Measurements from ENCODE around the gene PTPMT1.

The PTPMT1 gene

GRCh38 chr11:47586098-47586855 is 20.9 kb downstream of the PTPMT1 start, which contains the start of gene FAM180B:
Gene FAM180B, plus strand, starts transcription at chr11:47586678. Its CDS starts 91 bp downstream, at chr11:47586769.
- DNase-seq, result no peak

DNA sequence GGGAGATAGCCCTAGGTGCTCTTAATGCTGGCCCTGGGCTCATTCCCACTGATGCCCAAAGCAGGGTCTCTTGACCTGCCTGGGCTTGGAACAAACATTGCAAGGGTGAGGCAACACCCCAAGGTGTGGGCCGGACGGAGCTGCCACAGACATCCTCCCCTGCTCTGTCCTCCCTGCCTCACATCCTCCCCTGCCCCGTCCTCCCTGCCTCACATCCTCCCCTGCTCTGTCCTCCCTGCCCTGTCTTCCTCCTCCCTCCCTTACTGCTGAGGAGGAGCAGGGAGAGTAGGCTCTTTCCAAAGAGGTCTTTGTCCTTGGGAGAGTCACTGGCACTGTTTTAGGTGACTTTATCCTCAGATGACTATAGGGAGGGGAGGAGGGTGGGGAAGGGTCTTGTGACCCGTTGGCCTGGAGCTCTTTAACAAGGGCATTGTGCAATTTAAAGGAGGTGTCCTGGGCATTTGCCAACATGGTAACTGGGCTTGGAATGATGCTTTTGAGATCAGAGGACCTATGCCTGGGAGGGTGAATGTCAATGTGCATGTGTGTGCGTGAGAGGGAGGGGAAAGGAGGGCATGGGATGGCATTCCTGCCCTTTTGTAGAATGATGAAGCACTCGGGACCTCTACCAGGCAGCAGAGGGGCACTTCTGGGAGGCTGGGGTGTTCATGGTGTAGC is 21.8 kb downstream of the PTPMT1 start:
- DNase-seq, result no peak

GRCh38 chr11:47587723-47588326 is 22.4 kb downstream of the PTPMT1 start:
- no peak for DNase-seq

- DNase-seq, result no peak
Measured at GRCh38 chr11:47589118-47589517, 23.7 kb downstream of the PTPMT1 start.

- DNase-seq, result no peak
Measured at GRCh38 chr11:47589584-47589976, 24.2 kb downstream of the PTPMT1 start.

DNA sequence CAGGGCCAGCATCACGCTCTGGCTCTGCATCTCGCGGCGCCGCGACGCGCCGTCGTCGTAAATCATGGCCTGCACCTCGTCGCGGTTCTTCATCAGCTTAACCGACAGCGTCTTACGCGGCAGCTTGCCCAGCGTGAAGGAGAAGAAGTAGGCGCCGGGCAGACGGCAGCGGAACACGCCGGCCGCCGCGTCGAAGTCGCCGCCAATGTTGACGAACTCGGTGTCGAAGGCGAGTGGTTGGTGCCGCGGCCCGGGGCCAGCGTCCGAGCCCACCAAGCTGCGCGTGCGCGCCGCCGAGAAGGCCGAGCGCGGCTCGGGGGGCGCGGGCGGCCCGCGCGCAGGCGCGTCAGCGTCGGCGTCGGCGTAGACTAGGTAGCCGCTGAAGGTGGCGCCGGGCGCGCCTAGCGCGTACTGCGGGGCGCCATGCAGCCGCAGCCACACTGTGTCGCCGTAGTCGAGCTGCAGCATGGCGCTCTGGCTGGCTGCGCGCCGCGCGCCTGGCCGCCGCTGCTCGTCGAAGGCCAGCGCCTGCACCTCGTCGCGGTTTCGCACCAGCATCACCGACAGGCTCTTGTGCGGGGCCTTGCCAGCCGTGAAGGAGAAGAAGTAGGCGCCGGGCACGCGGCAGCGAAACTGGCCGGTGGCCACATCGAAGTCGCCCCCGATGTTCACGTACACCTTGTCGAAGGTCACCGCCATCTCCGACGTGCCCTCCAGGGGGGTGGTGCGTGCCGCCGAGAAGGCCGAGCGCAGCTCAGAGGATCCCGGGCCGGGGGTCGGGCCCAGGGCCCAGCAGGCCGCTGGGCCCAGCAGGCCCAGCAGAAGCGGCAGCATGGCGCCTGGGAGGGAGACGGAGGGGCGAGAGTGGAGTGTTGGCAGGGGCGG is 24.8 kb downstream of the PTPMT1 start:
- DNase-seq, result no peak

- no peak for DNase-seq
Measured at GRCh38 chr11:47591764-47592163, 26.4 kb downstream of the PTPMT1 start.

DNA sequence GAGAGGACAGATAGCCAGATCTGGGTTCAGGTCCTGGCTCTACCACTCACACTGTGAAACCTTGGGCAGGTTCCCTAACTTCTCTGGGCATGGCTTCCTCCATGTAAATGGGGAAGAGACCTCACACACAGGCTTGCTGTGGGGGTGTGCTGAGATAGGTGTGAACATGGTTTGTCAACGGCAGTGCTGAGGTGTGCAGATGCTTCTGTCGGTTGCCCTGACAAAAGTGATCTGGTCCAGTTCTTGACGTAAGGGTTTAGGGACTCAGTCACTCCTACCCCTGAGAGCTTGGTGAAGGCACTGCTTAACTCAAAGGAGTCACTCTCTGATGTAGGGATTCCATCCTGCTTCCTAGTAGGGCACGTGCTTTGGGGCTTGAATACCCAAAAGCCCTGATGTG is 26.9 kb downstream of the PTPMT1 start:
- no peak for DNase-seq

- no peak for DNase-seq
Measured at GRCh38 chr11:47592970-47593369, 27.6 kb downstream of the PTPMT1 start.

- DNase-seq, result peak in 1 of 3 experiments; percentile 33
Measured at GRCh38 chr11:47593492-47593933, 28.1 kb downstream of the PTPMT1 start.

DNA sequence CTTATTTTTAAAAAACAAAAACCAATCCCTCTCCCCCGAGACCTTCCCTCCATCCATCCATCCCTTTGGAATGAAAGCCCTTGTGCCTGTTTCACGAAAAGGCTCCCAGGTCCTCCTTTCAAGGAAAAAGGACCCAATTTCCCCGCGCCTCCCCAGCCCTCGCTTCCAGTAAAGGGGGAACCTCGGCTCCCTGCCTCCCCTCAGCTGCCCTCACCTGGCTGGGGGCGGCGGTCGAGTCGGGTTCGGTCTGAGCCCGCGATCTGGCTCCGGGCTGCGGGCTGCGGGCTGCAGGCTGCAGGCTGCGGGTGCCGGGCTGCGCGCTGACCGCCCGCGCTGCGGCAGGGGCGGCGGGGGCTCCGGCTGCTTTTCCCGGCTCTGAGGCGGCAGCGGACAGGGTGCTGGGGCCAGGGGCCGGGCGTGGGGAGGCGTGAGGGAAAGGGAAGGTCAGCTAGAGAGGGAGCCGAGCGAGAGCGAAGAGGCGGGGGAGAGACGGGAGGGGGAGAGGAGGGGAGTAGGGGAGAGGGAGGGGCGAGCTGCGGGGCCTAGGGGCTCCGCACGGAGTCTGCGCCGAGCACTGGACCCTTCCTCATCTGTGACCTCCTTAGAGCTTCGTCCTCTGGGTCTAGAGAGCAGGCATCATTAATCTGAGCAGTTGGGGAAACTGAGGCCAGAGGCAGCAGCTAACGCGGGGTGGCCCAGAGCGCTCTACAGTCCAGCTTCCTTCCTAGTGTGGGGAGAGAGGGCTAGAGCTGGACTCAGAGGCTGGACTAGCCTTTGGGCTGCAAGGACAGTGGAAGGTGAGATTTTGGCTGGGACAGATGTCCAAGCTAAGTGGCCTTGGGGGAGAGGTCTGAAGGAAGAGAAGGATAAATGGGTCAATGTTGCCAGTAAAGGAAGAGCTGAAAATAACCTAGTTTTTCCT is 28.8 kb downstream of the PTPMT1 start, which contains the start of gene C1QTNF4:
Gene C1QTNF4 (minus strand): TSS at position 478 of the 922 bp plus-strand sequence. CDS start 3,601 bp downstream, outside the sequence.
- DNase-seq, result peak in 2 of 3 experiments; percentile 27 to 56

GRCh38 chr11:47595029-47595428 is 29.6 kb downstream of the PTPMT1 start:
- DNase-seq, result no peak

DNA sequence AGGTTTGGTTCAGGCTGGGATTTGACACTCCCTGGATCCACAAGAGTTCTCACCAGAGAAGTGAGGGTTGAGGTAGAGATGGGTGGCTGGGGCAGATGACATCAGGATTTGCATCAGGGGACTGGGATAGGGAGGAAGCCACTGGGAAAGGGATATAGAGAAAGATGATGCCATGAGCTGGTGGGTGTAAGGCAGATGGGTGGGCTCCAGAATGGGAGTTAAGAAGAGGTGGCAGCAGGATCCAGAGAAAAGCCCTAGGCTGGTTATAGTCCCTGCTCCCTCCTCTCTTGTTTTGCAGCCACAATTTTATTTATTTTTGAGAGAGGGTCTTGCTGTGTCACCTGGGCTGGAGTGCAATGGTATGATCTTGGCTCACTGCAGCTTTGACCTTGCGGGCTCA is 30.6 kb downstream of the PTPMT1 start:
- no peak for DNase-seq

DNA sequence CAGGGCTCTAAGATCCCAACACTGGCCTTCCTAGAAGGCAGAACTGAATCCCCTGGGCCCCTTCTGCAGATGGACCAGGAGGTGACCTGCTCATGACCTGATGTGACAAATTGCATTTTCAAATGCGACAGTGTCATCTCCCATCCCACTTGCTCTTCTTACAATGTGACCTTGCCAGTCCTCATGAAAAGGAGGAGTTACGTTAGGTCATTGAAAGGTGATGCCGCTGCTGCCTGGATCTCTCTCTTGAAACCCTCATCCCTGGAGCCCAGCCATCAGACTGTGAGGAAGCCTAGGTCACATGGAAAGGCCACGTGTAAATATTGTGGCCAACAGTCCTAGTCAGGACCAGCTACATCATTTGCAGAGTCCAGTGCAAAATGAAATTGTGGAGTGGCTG is 34.5 kb downstream of the PTPMT1 start:
- DNase-seq, result no peak

DNA sequence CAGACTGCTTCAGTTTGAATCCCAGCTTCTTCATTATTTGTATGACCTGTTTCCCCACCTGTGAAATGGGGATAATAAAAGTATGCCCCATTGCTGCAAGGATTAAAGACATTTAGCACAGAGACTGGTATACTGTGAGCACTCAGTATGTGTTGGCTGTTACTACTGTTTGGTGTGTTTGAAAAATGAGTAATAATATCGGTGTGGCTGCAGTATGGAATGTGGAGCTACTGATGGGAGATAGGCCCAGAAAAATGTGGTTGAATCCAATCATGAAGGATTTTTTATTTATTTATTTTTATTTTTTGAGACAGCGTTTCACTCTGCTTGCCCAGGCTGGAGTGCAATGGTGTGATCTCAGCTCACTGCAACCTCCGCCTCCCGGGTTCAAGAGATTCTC is 37.9 kb downstream of the PTPMT1 start:
- DNase-seq, result no peak

DNA sequence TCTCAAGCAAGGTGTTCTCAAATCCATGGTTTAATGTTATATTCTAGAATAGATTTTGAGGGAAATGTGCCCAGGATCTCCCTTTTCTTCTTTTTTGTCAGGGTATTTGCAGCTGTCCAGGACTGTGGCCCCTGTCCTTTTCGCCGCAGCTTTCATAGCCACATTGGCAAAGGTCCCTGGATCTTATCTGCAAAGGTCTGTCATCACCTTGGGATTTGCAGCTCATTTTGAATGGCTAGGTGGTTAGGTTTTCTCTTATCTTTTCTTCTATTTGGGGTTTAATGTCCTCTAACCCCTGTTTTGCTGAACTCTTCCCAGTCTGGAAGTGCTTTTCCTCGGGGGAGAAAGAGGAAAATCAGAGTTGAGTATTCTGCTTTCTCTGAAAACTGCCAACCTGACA is 40.5 kb downstream of the PTPMT1 start:
- DNase-seq, result no peak

DNA sequence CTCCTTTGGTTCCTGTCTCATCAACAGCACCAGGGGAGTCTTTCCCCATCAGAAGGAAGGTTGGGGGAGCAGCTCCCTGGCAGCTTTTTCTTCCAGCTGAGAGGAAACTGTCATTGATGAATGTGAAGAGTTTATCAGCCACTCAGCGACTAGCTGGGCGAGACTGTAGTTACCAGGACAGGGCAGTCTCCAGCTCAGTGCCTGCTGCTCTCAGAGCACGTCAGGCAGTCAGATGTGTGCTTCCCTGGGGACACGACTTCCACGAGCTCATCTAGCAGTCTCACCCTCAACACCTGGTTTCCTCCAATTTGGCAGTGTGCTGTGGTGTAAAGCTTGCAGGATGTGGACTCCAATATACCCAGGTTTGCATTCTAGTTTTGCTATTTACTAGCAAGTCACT is 41.3 kb downstream of the PTPMT1 start:
- peak in 1 of 3 experiments; percentile 14 for DNase-seq

DNA sequence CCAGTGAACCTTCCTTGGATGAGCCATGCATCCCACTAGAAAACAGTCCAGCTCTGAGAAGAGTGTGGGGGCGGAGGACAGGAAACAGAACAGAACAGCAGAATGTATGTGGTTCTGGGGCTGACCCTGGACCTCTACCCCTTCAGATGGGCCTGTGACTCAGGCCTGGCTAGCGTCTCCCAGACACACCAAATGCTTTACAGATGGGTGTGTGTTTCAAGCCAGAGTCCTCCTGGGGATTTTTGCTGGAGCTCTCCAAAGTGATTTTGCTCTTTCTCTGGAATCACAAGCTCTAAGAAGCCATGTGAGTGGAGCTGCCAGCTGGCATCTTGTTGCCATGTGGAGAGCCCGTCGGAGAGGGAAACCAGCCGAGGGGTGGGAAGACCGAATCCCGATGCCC is 42.0 kb downstream of the PTPMT1 start:
- DNase-seq, result no peak

DNA sequence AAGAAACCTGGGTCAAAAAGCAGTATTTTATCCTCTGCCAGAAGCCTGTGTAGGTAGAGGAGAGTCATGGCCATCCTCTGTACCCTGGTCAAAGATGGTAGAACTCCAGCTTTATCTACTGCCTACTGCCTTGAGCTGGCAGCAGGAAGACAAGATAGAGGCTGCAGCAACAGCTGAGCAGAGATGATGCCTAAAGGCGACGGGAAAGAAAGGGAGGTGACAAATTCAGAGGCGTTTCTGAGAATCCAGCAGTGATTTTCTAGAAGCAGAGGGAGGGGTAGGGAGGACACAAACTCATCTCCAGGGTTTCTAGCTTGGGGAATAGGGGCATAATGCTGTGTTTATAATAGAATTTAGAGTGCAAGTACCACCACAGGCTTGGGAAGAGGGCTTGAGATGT is 44.3 kb downstream of the PTPMT1 start:
- no peak for DNase-seq

GRCh38 chr11:47611348-47611794 is 46.0 kb downstream of the PTPMT1 start:
- no peak for DNase-seq

GRCh38 chr11:47615249-47615648 is 49.9 kb downstream of the PTPMT1 start:
- DNase-seq, result no peak
